ENCODE measurements around the gene PSMD14. TPM values are rescaled to one million over a fixed set of nuclear protein-coding genes. Genes with fewer than 3 reads are reported as not detected.

Gene PSMD14
- total and polyA plus RNA-seq, 2 of the 13 experiments (the other 11 are each of a cell fraction or from before 2014, with no cell fraction given) = 60.6 to 149 TPM

GRCh38 chr2:161308178-161308955, at the start of gene PSMD14 (continued):
- TF ChIP-seq ATF4 (CRISPR knock-in tag; IDR thresholded peaks at IDR 0.05) (no peak), SRSF1 (optimal IDR thresholded peaks at IDR 0.05; ENCODE audit: low read depth, low read length) (peak; percentile 93), ZBTB39 (CRISPR knock-in tag; IDR thresholded peaks at IDR 0.05) (no peak), MEF2D (CRISPR knock-in tag; IDR thresholded peaks at IDR 0.05) (peak; percentile 80; the same call in 1 of the 2 replicates), SRSF9 (IDR thresholded peaks at IDR 0.05; ENCODE audit: borderline replicate concordance, insufficient read depth, low read depth, low read length, poor library complexity, severe bottlenecking) (no peak), ASH2L (IDR thresholded peaks at IDR 0.05; ENCODE audit: insufficient read length, low read depth, low read length) (peak; percentile 99), FOXA1 (IDR thresholded peaks at IDR 0.05) (no peak), FOXA1 (CRISPR knock-in tag; IDR thresholded peaks at IDR 0.05) (0 out of 2 replicates have a peak, but pooled peaks have one; percentile 1), MAFG (CRISPR knock-in tag; IDR thresholded peaks at IDR 0.05) (peak; percentile 88), RAD21 (CRISPR knock-in tag; IDR thresholded peaks at IDR 0.05) (no peak), HMGA1 (CRISPR knock-in tag; conservative IDR thresholded peaks at IDR 0.05) (no peak), ATF2 (CRISPR knock-in tag; IDR thresholded peaks at IDR 0.05) (peak; percentile 86), DZIP1 (CRISPR knock-in tag; IDR thresholded peaks at IDR 0.05) (no peak), HMGXB3 (CRISPR knock-in tag; IDR thresholded peaks at IDR 0.05; ENCODE audit: borderline replicate concordance) (peak; percentile 89)
- TF ChIP-seq, protein P1, sequence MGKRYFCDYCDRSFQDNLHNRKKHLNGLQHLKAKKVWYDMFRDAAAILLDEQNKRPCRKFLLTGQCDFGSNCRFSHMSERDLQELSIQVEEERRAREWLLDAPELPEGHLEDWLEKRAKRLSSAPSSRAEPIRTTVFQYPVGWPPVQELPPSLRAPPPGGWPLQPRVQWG (CRISPR knock-in tag; IDR thresholded peaks at IDR 0.05; ENCODE audit: borderline replicate concordance, low read depth) = no peak

Data from HepG2 (cell line).